IMR-90 (cell line): ENCODE measurements around the gene KRI1. TPM values are rescaled to one million over a fixed set of nuclear protein-coding genes. Genes with fewer than 3 reads are reported as not detected.

ENCODE experiments used
- ATAC-seq: fragments of 200-7000 bp; cut with Tn5 transposase; 2 replicates; pipeline ENCODE4 v1.9.1; 2020; ENCODE audit warnings: low read depth, mild to moderate bottlenecking, moderate library complexity
- BruUV-seq: library from RNA; stranded (reverse); fragments of 400-500 nt; replicated peaks from 2 replicates; lab custom pipeline; 2021; lab: Mats Ljungman, UMichigan
- CTCF ChIA-PET: fragments of 300-600 bp; formaldehyde crosslinking; extraction: SDS; loops from one replicate; lab custom pipeline; 2021; ENCODE audit warnings: antibody characterized with exemption; lab: Yijun Ruan, JAX
- POLR2A ChIA-PET: fragments of 300-600 bp; sonication (Branson Sonifier 250); formaldehyde crosslinking; loops from one replicate; lab custom pipeline; 2022; ENCODE audit warnings: antibody characterized with exemption; ENCODE audit not compliant: unreplicated experiment; lab: Charles Lee
- DNase-seq: peaks from one replicate; pipeline ENCODE4 v3.0.0; 2013
- H2AFZ ChIP-seq: replicated peaks from 2 replicates; pipeline ENCODE3; 2013; ENCODE audit warnings: low read length, mild to moderate bottlenecking; ENCODE audit not compliant: poor library complexity
- H2AK5ac ChIP-seq: 2 replicates; pipeline ENCODE4 v1.6.1; 2013; ENCODE audit warnings: low read depth, low read length, inconsistent platforms
- H2AK9ac ChIP-seq: replicated peaks from 2 replicates; pipeline ENCODE3; 2013; ENCODE audit warnings: mild to moderate bottlenecking, low read depth, low read length, moderate library complexity; ENCODE audit not compliant: poor library complexity
- H2BK120ac ChIP-seq: 2 replicates; pipeline ENCODE4 v1.6.1; 2013; ENCODE audit warnings: low read depth, low read length, inconsistent platforms
- H2BK15ac ChIP-seq: 3 replicates; pipeline ENCODE4 v1.6.1; 2013; ENCODE audit warnings: low read depth, low read length, inconsistent platforms
- H2BK20ac ChIP-seq: 2 replicates; pipeline ENCODE4 v1.6.1; 2013; ENCODE audit warnings: low read depth, mild to moderate bottlenecking, inconsistent platforms, low read length, moderate library complexity
- H2BK5ac ChIP-seq: 2 replicates; pipeline ENCODE4 v1.6.1; 2013; ENCODE audit warnings: mild to moderate bottlenecking, low read depth, low read length, inconsistent platforms; ENCODE audit not compliant: poor library complexity, severe bottlenecking
- H3K14ac ChIP-seq: replicated peaks from 2 replicates; pipeline ENCODE4 v1.6.1; 2013; ENCODE audit warnings: low read depth, low read length, inconsistent platforms
- H3K18ac ChIP-seq: 2 replicates; pipeline ENCODE4 v1.6.1; 2013; ENCODE audit warnings: low read depth, low read length, control low read depth
- H3K23ac ChIP-seq: 2 replicates; pipeline ENCODE4 v1.6.1; 2013; ENCODE audit warnings: low read depth, low read length, inconsistent platforms
- H3K27ac ChIP-seq: 2 replicates; pipeline ENCODE4 v1.5.1; 2013; ENCODE audit warnings: mild to moderate bottlenecking, control low read depth, low read length; ENCODE audit not compliant: insufficient read depth
- H3K27me3 ChIP-seq: 2 replicates; pipeline ENCODE4 v1.6.1; 2013; ENCODE audit warnings: low read length; ENCODE audit not compliant: control insufficient read depth, insufficient read depth
- H3K36me3 ChIP-seq: 2 replicates; pipeline ENCODE4 v1.6.1; 2013; ENCODE audit warnings: low read length, mixed read lengths; ENCODE audit not compliant: control insufficient read depth, insufficient read depth
- H3K4ac ChIP-seq: 2 replicates; pipeline ENCODE4 v1.6.1; 2013; ENCODE audit warnings: low read depth, low read length, inconsistent platforms
- H3K4me1 ChIP-seq: 2 replicates; pipeline ENCODE4 v1.6.1; 2013; ENCODE audit warnings: low read length, mixed read lengths; ENCODE audit not compliant: control insufficient read depth, insufficient read depth
- H3K4me2 ChIP-seq: 2 replicates; pipeline ENCODE4 v1.6.1; 2013; ENCODE audit warnings: low read depth, mild to moderate bottlenecking, control low read depth, low read length, moderate library complexity
- H3K4me3 ChIP-seq: 2 replicates; pipeline ENCODE4 v1.5.1; 2013; ENCODE audit warnings: low read depth, mild to moderate bottlenecking, control low read depth, low read length, moderate library complexity; ENCODE audit not compliant: insufficient read depth
- H3K56ac ChIP-seq: 2 replicates; pipeline ENCODE4 v1.6.1; 2013; ENCODE audit warnings: low read length, inconsistent platforms; ENCODE audit not compliant: insufficient read depth; ENCODE audit errors: extremely low read depth
- H3K79me1 ChIP-seq, 2 experiments: 2 replicates each; pipeline ENCODE4 v1.6.1; 2013; ENCODE audit warnings: low read length in 2 of 2, inconsistent platforms in 1 of 2, low read depth in 1 of 2
- H3K9ac ChIP-seq: 2 replicates; pipeline ENCODE4 v1.6.1; 2013; ENCODE audit warnings: low read depth, low read length, control low read depth
- H3K9me1 ChIP-seq: 2 replicates; pipeline ENCODE4 v1.6.1; 2013; ENCODE audit warnings: low read length, inconsistent platforms; ENCODE audit not compliant: insufficient read depth
- H3K9me3 ChIP-seq: 2 replicates; pipeline ENCODE4 v1.6.1; 2013; ENCODE audit warnings: low read length; ENCODE audit not compliant: control insufficient read depth, insufficient read depth
- H4K20me1 ChIP-seq: 2 replicates; pipeline ENCODE4 v1.6.1; 2013; ENCODE audit warnings: low read length, inconsistent platforms; ENCODE audit not compliant: insufficient read depth
- H4K5ac ChIP-seq: 2 replicates; pipeline ENCODE4 v1.6.1; 2013; ENCODE audit warnings: mild to moderate bottlenecking, low read depth, low read length, control low read depth
- H4K8ac ChIP-seq, 2 experiments: 2 replicates each; pipeline ENCODE4 v1.6.1; 2013; ENCODE audit warnings: low read depth in 2 of 2, low read length in 2 of 2, control low read depth in 1 of 2, inconsistent platforms in 1 of 2
- H4K91ac ChIP-seq: 2 replicates; pipeline ENCODE4 v1.6.1; 2013; ENCODE audit warnings: low read depth, low read length, inconsistent platforms; ENCODE audit not compliant: insufficient read depth
- CEBPB ChIP-seq: IDR thresholded peaks from 2 replicates; pipeline ENCODE4 v1.6.1; 2012; ENCODE audit warnings: low read depth, low read length, improper control_type of control experiment
- MAFK ChIP-seq: IDR thresholded peaks from 2 replicates; pipeline ENCODE4 v1.6.1; 2012; ENCODE audit warnings: low read depth, low read length, improper control_type of control experiment
- MXI1 ChIP-seq: IDR thresholded peaks from 2 replicates; pipeline ENCODE4 v1.6.1; 2012; ENCODE audit warnings: low read depth, mild to moderate bottlenecking, low read length, moderate library complexity, borderline replicate concordance
- RAD21 ChIP-seq: IDR thresholded peaks from 2 replicates; pipeline ENCODE4 v1.6.1; 2012; ENCODE audit warnings: low read length, improper control_type of control experiment
- RCOR1 ChIP-seq: IDR thresholded peaks from 2 replicates; pipeline ENCODE4 v1.6.1; 2012; ENCODE audit warnings: mild to moderate bottlenecking, low read length, improper control_type of control experiment; ENCODE audit not compliant: insufficient replicate concordance
- RFX5 ChIP-seq: IDR thresholded peaks from 2 replicates; pipeline ENCODE4 v1.8.0; 2012; ENCODE audit warnings: low read depth, mild to moderate bottlenecking, low read length, moderate library complexity
- SMC3 ChIP-seq: fragments of 150-350 bp; IDR thresholded peaks from 2 replicates; pipeline ENCODE4 v1.6.1; 2016; ENCODE audit warnings: low read depth, mild to moderate bottlenecking, antibody characterized with exemption, low read length, moderate library complexity
- WGBS, 2 experiments: methylation state at CpG; one replicate each; pipeline versions ENCODE4 v1.1.5 to v1.1.7; 2013; ENCODE audit warnings: missing lambda C conversion rate in 2 of 2; ENCODE audit not compliant: insufficient read length in 1 of 2; ENCODE audit errors: extremely low coverage in 2 of 2; 5-methylcytosine and 5-hydroxymethylcytosine counted together
- dilution Hi-C: fragments of 300-500 bp; cut with HindIII; formaldehyde crosslinking; loops from one replicate; pipeline ENCODE4 v1.14.3; 2018; ENCODE audit warnings: low sequenced_read_pairs; ENCODE audit not compliant: unreplicated experiment
- in situ Hi-C: fragments of 300-500 bp; cut with MboI; formaldehyde crosslinking; loops from 3 replicates; pipeline ENCODE4 v1.14.3; 2019; ENCODE audit warnings: low sequenced_read_pairs, inconsistent platforms, mixed read lengths
- intact Hi-C: fragments of 100-400 bp; cut with micrococcal nuclease; formaldehyde crosslinking; loops from 2 replicates; pipeline ENCODE4 v1.10.0; 2022
- polyA plus RNA-seq, 3 experiments: library from polyadenylated mRNA; depleted of rRNA; stranded (reverse); fragments of >200 nt; gene quantifications; 2 replicates each; pipeline ENCODE4 v1.2.3, GENCODE V29; 2012; ENCODE audit warnings: low replicate concordance in 1 of 3
- total RNA-seq: library from RNA; depleted of rRNA; stranded (reverse); fragments of >200 nt; gene quantifications from 2 replicates; pipeline ENCODE4 v1.2.3, GENCODE V29; 2012

KRI1 gene
- total and polyA plus RNA-seq, 2 of the 4 experiments (the other 2 are of a cell fraction) = 5.7 to 13.3 TPM

GRCh38 chr19:10514211-10515145 lies 51.3 kb downstream of the KRI1 start:
- 8% methylated on average over 57 of the region's 107 CpGs; no CpG with 5 or more reads in 1 of the 2 experiments for WGBS, 2 experiments

More at GRCh38 chr19:10514211-10515145, 51.3 kb downstream of the KRI1 start:
- no peaks in the 10 kb centered on the region for H4K20me1 ChIP-seq
- in situ Hi-C loops = no loop called here
- no peak overlapping the region for H3K9ac ChIP-seq
- H3K9me3 ChIP-seq = no peaks in the 10 kb centered on the region
- no peaks in the 10 kb centered on the region for H3K79me1 ChIP-seq
- ChIA-PET CTCF (no interaction called here), POLR2A (no interaction called here)
- no peak overlapping the region; the same call in 1 of the 2 replicates for H3K4me2 ChIP-seq
- no peak overlapping the region for H3K4ac ChIP-seq
- H3K4me3 ChIP-seq = no peak overlapping the region
- no peak overlapping the region for H3K56ac ChIP-seq
- H3K18ac ChIP-seq = no peak overlapping the region
- H3K27ac ChIP-seq = no peak overlapping the region
- no peak for TF ChIP-seq RCOR1
- TF ChIP-seq MAFK = no peak
- TF ChIP-seq RAD21 = no peak
- no peak for TF ChIP-seq MXI1
- no peak for TF ChIP-seq CEBPB
- TF ChIP-seq SMC3 = no peak
- no peak for TF ChIP-seq RFX5
- DNase-seq = no peak
- no peak overlapping the region for H4K91ac ChIP-seq
- H3K4me1 ChIP-seq = peaks cover 4% of the 10 kb centered on the region
- peaks cover 49% of the 10 kb centered on the region for H3K27me3 ChIP-seq
- dilution Hi-C loops = no loop called here
- no peak overlapping the region for H2AK5ac ChIP-seq
- no peak overlapping the region for H4K8ac ChIP-seq
- no peak overlapping the region for H3K23ac ChIP-seq
- no peak for ATAC-seq
- H3K14ac ChIP-seq = no peak overlapping the region
- H2BK20ac ChIP-seq = no peak overlapping the region
- peak overlapping the region; percentile 66 for H2AFZ ChIP-seq
- no peaks in the 10 kb centered on the region for H3K36me3 ChIP-seq
- no peak overlapping the region for H2BK15ac ChIP-seq
- no peak overlapping the region for H2BK5ac ChIP-seq
- H3K9me1 ChIP-seq = no peaks in the 10 kb centered on the region
- no peak overlapping the region for H2BK120ac ChIP-seq
- no peak overlapping the region for H2AK9ac ChIP-seq
- intact Hi-C loops = no loop called here
- H4K5ac ChIP-seq = no peak overlapping the region
- BruUV-seq = no TSS peak
